GM23338 (cell line): ENCODE data around the gene BCDIN3D. TPM values are rescaled to one million over a fixed set of nuclear protein-coding genes. Genes with fewer than 3 reads are reported as not detected.

Experiments
- ATAC-seq: fragments of 200-7000 bp; cut with Tn5 transposase; 3 replicates; pipeline ENCODE4 v1.9.1; 2020
- DNase-seq: peaks from one replicate; pipeline ENCODE4 v3.0.0-alpha.2; 2015; ENCODE audit warnings: low spot score
- H2AFZ ChIP-seq: fragments of 200-600 bp; sonication (generic); 2 replicates; pipeline ENCODE4 v1.8.0; 2016; ENCODE audit warnings: antibody characterized with exemption, mild to moderate bottlenecking, moderate library complexity
- H3F3A ChIP-seq: fragments of 200-600 bp; sonication (generic); replicated peaks from 2 replicates; pipeline ENCODE4 v1.8.0; 2017; ENCODE audit warnings: antibody characterized with exemption, mixed run types, low read depth
- H3K27ac ChIP-seq: fragments of 200-600 bp; sonication (generic); 2 replicates; pipeline ENCODE4 v1.6.1; 2016; ENCODE audit warnings: low read depth
- H3K27me3 ChIP-seq: fragments of 200-600 bp; sonication (generic); 2 replicates; pipeline ENCODE4 v1.8.0; 2016; ENCODE audit warnings: mild to moderate bottlenecking, mixed run types, moderate library complexity; ENCODE audit not compliant: insufficient read depth
- H3K36me3 ChIP-seq: fragments of 200-600 bp; sonication (generic); 2 replicates; pipeline ENCODE4 v1.8.0; 2016; ENCODE audit warnings: mild to moderate bottlenecking; ENCODE audit not compliant: insufficient read depth
- H3K4me1 ChIP-seq: fragments of 200-600 bp; sonication (generic); 2 replicates; pipeline ENCODE4 v1.8.0; 2016; ENCODE audit warnings: mild to moderate bottlenecking, moderate library complexity; ENCODE audit not compliant: insufficient read depth
- H3K4me2 ChIP-seq: fragments of 200-600 bp; sonication (generic); 2 replicates; pipeline ENCODE4 v1.7.1; 2017; ENCODE audit warnings: mixed run types
- H3K4me3 ChIP-seq: fragments of 200-600 bp; sonication (generic); 2 replicates; pipeline ENCODE4 v1.6.1; 2016; ENCODE audit warnings: mixed run types
- H3K79me2 ChIP-seq: fragments of 200-600 bp; sonication (generic); replicated peaks from 2 replicates; pipeline ENCODE4 v1.8.0; 2017; ENCODE audit warnings: mild to moderate bottlenecking; ENCODE audit not compliant: insufficient read depth
- H3K9me2 ChIP-seq: fragments of 200-600 bp; sonication (generic); 2 replicates; pipeline ENCODE4 v1.8.0; 2017; ENCODE audit not compliant: insufficient read depth
- H4K20me1 ChIP-seq: fragments of 200-600 bp; sonication (generic); replicated peaks from 2 replicates; pipeline ENCODE4 v1.8.0; 2017; ENCODE audit warnings: mild to moderate bottlenecking; ENCODE audit not compliant: insufficient read depth
- H3K27ac Mint-ChIP-seq: 2 replicates; pipeline ENCODE4 v1.8.0; 2020; ENCODE audit warnings: inconsistent platforms, mild to moderate bottlenecking, moderate library complexity, mixed read lengths
- H3K27me3 Mint-ChIP-seq: 3 replicates; pipeline ENCODE4 v1.8.0; 2022; ENCODE audit warnings: low read depth, mild to moderate bottlenecking, moderate library complexity, mixed read lengths, inconsistent platforms; ENCODE audit not compliant: insufficient read depth, poor library complexity
- H3K36me3 Mint-ChIP-seq: 3 replicates; pipeline ENCODE4 v1.8.0; 2021; ENCODE audit warnings: low read depth, mild to moderate bottlenecking, inconsistent platforms, moderate library complexity, mixed read lengths
- H3K4me1 Mint-ChIP-seq: 3 replicates; pipeline ENCODE4 v1.8.0; 2020; ENCODE audit warnings: mild to moderate bottlenecking, inconsistent platforms, mixed read lengths
- H3K4me3 Mint-ChIP-seq: 3 replicates; pipeline ENCODE4 v1.8.0; 2021; ENCODE audit warnings: moderate library complexity, mild to moderate bottlenecking, inconsistent platforms, mixed read lengths
- H3K9me3 Mint-ChIP-seq: 3 replicates; pipeline ENCODE4 v1.8.0; 2020; ENCODE audit warnings: moderate library complexity, mild to moderate bottlenecking, inconsistent platforms, mixed read lengths
- ETS1 ChIP-seq: IDR thresholded peaks from 2 replicates; pipeline ENCODE4 v1.6.1; 2016; ENCODE audit warnings: antibody characterized with exemption
- EZH2 ChIP-seq: fragments of 200-600 bp; sonication (generic); IDR thresholded peaks from one replicate; pipeline ENCODE4 v1.8.0; 2017; ENCODE audit warnings: antibody characterized with exemption, mild to moderate bottlenecking, low read depth; ENCODE audit not compliant: unreplicated experiment
- JUNB ChIP-seq: IDR thresholded peaks from one replicate; pipeline ENCODE4 v1.6.1; 2016; ENCODE audit warnings: antibody characterized with exemption; ENCODE audit not compliant: unreplicated experiment
- NANOG ChIP-seq: IDR thresholded peaks from 2 replicates; pipeline ENCODE4 v1.6.1; 2016; ENCODE audit warnings: antibody characterized with exemption, borderline replicate concordance
- REST ChIP-seq: IDR thresholded peaks from one replicate; pipeline ENCODE4 v1.6.1; 2018; ENCODE audit warnings: antibody characterized with exemption; ENCODE audit not compliant: unreplicated experiment
- STAT1 ChIP-seq: IDR thresholded peaks from one replicate; pipeline ENCODE4 v1.6.1; 2016; ENCODE audit warnings: antibody characterized with exemption; ENCODE audit not compliant: unreplicated experiment
- ZNF114 ChIP-seq: fragments of 250-450 bp; sonication (Bioruptor Pico); IDR thresholded peaks from 2 replicates; pipeline ENCODE4 v1.5.0; 2020; ENCODE audit warnings: mild to moderate bottlenecking, moderate library complexity
- ZNF331 ChIP-seq: fragments of 250-450 bp; sonication (Bioruptor Pico); IDR thresholded peaks from 2 replicates; pipeline ENCODE4 v1.5.0; 2020; ENCODE audit warnings: low read depth, mild to moderate bottlenecking, moderate library complexity
- ZNF462 ChIP-seq: fragments of 250-450 bp; sonication (Bioruptor Pico); IDR thresholded peaks from 2 replicates; pipeline ENCODE4 v1.5.0; 2020; ENCODE audit warnings: mild to moderate bottlenecking, moderate library complexity
- polyA plus RNA-seq: library from polyadenylated mRNA; unstranded; fragments of >200 nt; fragmentation: Nextera tagmentation; extraction: Ambion mirVana; gene quantifications from 2 replicates; pipeline ENCODE4 v1.2.1, GENCODE V29; 2016
- total RNA-seq: library from RNA; depleted of rRNA; stranded (reverse); fragments of >200 nt; shearing (Covaris generic); gene quantifications from 2 replicates; pipeline ENCODE4 v1.2.3, GENCODE V29; 2014

The BCDIN3D gene
- total and polyA plus RNA-seq, 2 experiments from 2014 or later, result 1.4 to 1.8 TPM

GRCh38 chr12:49795654-49796105, 47.2 kb downstream of the BCDIN3D start (continued):
- TF ChIP-seq ZNF462 (CRISPR knock-in tag), result no peak

GRCh38 chr12:49794811-49795653, 47.9 kb downstream of the BCDIN3D start:
- no peak overlapping the region for H3K27ac ChIP-seq
- no peak overlapping the region for H2AFZ ChIP-seq
- H3K4me1 ChIP-seq, result peaks cover 9% of the 10 kb centered on the region; the same call in 1 of the 2 replicates
- no peak overlapping the region for H3K4me2 ChIP-seq
- Mint-ChIP-seq H3K36me3 (peaks cover 13% of the 10 kb centered on the region; the same call in 2 of the 3 replicates), H3K9me3 (no peaks in the 10 kb centered on the region), H3K4me1 (peaks cover 14% of the 10 kb centered on the region), H3K27ac (no peak overlapping the region), H3K27me3 (peaks cover 14% of the 10 kb centered on the region), H3K4me3 (no peak overlapping the region)
- DNase-seq (no peak), ATAC-seq (no peak)
- H3K36me3 ChIP-seq, result no peaks in the 10 kb centered on the region
- no peaks in the 10 kb centered on the region for H3K27me3 ChIP-seq
- no peak overlapping the region for H3K4me3 ChIP-seq
- H3K79me2 ChIP-seq, result no peaks in the 10 kb centered on the region
- H3K9me2 ChIP-seq, result no peaks in the 10 kb centered on the region
- 0 out of 2 replicates have a peak, but pooled peaks cover 3% of the 10 kb centered on the region for H4K20me1 ChIP-seq
- no peaks in the 10 kb centered on the region for H3F3A ChIP-seq
- TF ChIP-seq REST, result no peak
- TF ChIP-seq NANOG, result no peak
- no peak for TF ChIP-seq STAT1
- TF ChIP-seq ZNF114 (CRISPR knock-in tag), result no peak
- no peak for TF ChIP-seq JUNB
- TF ChIP-seq EZH2, result no peak
- no peak for TF ChIP-seq ZNF331 (CRISPR knock-in tag)
- no peak for TF ChIP-seq ETS1
